SK-N-SH treated with all-trans-retinoic acid at 6 μM for 48 hours (cell line): ENCODE data around the gene AP2M1.

Experiments
- ARNTL ChIP-seq: fragments of 450-650 bp; formaldehyde crosslinking; IDR thresholded peaks from 2 replicates; pipeline ENCODE4 v1.5.0; 2020; ENCODE audit warnings: low read depth, mild to moderate bottlenecking, moderate library complexity, borderline replicate concordance
- ZNF8 ChIP-seq: fragments of 450-650 bp; formaldehyde crosslinking; IDR thresholded peaks from 2 replicates; pipeline ENCODE4 v1.5.0; 2020; ENCODE audit warnings: mild to moderate bottlenecking, moderate library complexity
- TF ChIP-seq, protein P1 (sequence below): fragments of 250-450 bp; sonication (Bioruptor Pico); IDR thresholded peaks from 2 replicates; pipeline ENCODE4 v1.5.1; 2020; ENCODE audit warnings: low read depth, mild to moderate bottlenecking, moderate library complexity

DNA sequence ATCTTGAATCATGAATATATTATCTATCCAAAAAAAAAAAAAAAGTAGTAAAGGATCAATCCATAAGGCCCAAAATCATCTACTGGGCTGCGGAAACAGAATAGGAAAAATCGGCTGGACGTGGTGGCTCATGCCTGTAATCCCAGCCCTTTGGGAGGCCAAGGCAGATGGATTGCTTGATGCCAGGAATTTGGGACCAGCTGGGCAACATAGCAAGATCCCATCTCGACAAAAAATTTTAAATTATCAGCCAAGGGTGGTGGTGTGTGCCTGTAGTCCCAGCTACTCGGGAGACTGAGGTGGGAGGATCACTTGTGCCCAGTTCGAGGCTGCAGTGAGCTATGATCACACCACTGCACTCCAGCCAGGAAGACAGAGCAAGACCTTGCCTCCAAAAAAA lies 25.5 kb upstream of the AP2M1 start:
- TF ChIP-seq, protein P1, sequence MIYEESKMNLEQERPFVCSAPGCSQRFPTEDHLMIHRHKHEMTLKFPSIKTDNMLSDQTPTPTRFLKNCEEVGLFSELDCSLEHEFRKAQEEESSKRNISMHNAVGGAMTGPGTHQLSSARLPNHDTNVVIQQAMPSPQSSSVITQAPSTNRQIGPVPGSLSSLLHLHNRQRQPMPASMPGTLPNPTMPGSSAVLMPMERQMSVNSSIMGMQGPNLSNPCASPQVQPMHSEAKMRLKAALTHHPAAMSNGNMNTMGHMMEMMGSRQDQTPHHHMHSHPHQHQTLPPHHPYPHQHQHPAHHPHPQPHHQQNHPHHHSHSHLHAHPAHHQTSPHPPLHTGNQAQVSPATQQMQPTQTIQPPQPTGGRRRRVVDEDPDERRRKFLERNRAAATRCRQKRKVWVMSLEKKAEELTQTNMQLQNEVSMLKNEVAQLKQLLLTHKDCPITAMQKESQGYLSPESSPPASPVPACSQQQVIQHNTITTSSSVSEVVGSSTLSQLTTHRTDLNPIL, result no peak
- no peak for TF ChIP-seq ARNTL (CRISPR knock-in tag)
- no peak for TF ChIP-seq ZNF8 (CRISPR knock-in tag)
